HepG2 (cell line): ENCODE data around the gene NTN5. TPM values are rescaled to one million over a fixed set of nuclear protein-coding genes. Genes with fewer than 3 reads are reported as not detected.

Experiments used
- FOXO1 ChIP-seq: sonication (generic); formaldehyde crosslinking; IDR thresholded peaks from 2 replicates; pipeline ENCODE4 v1.4.0; 2020; ENCODE audit warnings: missing genetic modification reagents
- GATAD1 ChIP-seq: IDR thresholded peaks from 2 replicates; pipeline ENCODE4 v1.6.1; 2016; ENCODE audit warnings: missing genetic modification reagents, missing compliant biosample characterization
- HCFC1 ChIP-seq: fragments of 150-350 bp; IDR thresholded peaks from 2 replicates; pipeline ENCODE4 v1.6.1; 2014; ENCODE audit warnings: low read depth, low read length
- HMGXB3 ChIP-seq: sonication (generic); formaldehyde crosslinking; IDR thresholded peaks from 2 replicates; pipeline ENCODE4 v1.4.0; 2020; ENCODE audit warnings: missing genetic modification reagents, borderline replicate concordance
- HMGXB4 ChIP-seq, 2 experiments: sonication (generic) in 1 of 2; formaldehyde crosslinking in 1 of 2; IDR thresholded peaks; 2 replicates each; pipeline versions ENCODE4 v1.4.0 to v1.6.1; 2018 to 2020; ENCODE audit warnings: missing genetic modification reagents in 2 of 2, borderline replicate concordance in 1 of 2, low read depth in 1 of 2, mild to moderate bottlenecking in 1 of 2, missing biosample characterization in 1 of 2
- LCORL ChIP-seq, 2 experiments: fragments of 450-650 bp in 1 of 2; sonication (generic) in 1 of 2; formaldehyde crosslinking in 1 of 2; IDR thresholded peaks; 2 replicates each; pipeline versions ENCODE4 v1.5.0 to v1.6.1; 2017 to 2020; ENCODE audit warnings: antibody characterized with exemption in 1 of 2, missing genetic modification reagents in 1 of 2
- MATR3 ChIP-seq: sonication (generic); formaldehyde crosslinking; IDR thresholded peaks from 2 replicates; pipeline ENCODE4 v1.4.0; 2020; ENCODE audit warnings: missing genetic modification reagents
- NCOR1 ChIP-seq: fragments of 200-600 bp; sonication (generic); IDR thresholded peaks from 2 replicates; pipeline ENCODE4 v1.7.0; 2017; ENCODE audit warnings: antibody characterized with exemption, low read length, borderline replicate concordance
- NONO ChIP-seq, 2 experiments: fragments of 450-650 bp in 1 of 2; sonication (generic) in 1 of 2; formaldehyde crosslinking in 1 of 2; IDR thresholded peaks in 1 of 2; conservative IDR thresholded peaks in 1 of 2; 2 replicates each; pipeline versions ENCODE4 v1.6.1 to v1.8.0; 2017 to 2022; ENCODE audit warnings: mild to moderate bottlenecking in 1 of 2, missing genetic modification reagents in 1 of 2, moderate library complexity in 1 of 2
- PAF1 ChIP-seq: IDR thresholded peaks from 2 replicates; pipeline ENCODE4 v1.6.1; 2016; ENCODE audit warnings: missing genetic modification reagents, missing compliant biosample characterization
- PBX3 ChIP-seq: sonication (generic); formaldehyde crosslinking; IDR thresholded peaks from 2 replicates; pipeline ENCODE4 v1.8.1; 2023; ENCODE audit warnings: missing genetic modification reagents, inconsistent platforms, borderline replicate concordance
- POLR2AphosphoS5 ChIP-seq: IDR thresholded peaks from 2 replicates; pipeline ENCODE4 v1.6.1; 2012; ENCODE audit warnings: low read depth, low read length
- RAD21 ChIP-seq: fragments of 450-650 bp; formaldehyde crosslinking; IDR thresholded peaks from 2 replicates; pipeline ENCODE4 v1.5.0; 2020; ENCODE audit warnings: mild to moderate bottlenecking
- RCOR2 ChIP-seq: IDR thresholded peaks from 2 replicates; pipeline ENCODE4 v1.6.1; 2016; ENCODE audit warnings: missing biosample characterization, missing genetic modification reagents
- ZNF235 ChIP-seq: sonication (generic); formaldehyde crosslinking; IDR thresholded peaks from 2 replicates; pipeline ENCODE4 v1.8.1; 2023; ENCODE audit warnings: mild to moderate bottlenecking, missing genetic modification reagents, borderline replicate concordance
- ZNF251 ChIP-seq: sonication (generic); formaldehyde crosslinking; IDR thresholded peaks from 2 replicates; pipeline ENCODE4 v1.9.0; 2021; ENCODE audit warnings: mild to moderate bottlenecking, missing genetic modification reagents
- ZNF619 ChIP-seq: sonication (generic); formaldehyde crosslinking; IDR thresholded peaks from 2 replicates; pipeline ENCODE4 v1.4.0; 2020; ENCODE audit warnings: mild to moderate bottlenecking, missing genetic modification reagents
- ZNF839 ChIP-seq: sonication (generic); formaldehyde crosslinking; IDR thresholded peaks from 2 replicates; pipeline ENCODE4 v1.4.0; 2020; ENCODE audit warnings: missing genetic modification reagents, mild to moderate bottlenecking, borderline replicate concordance
- ZSCAN9 ChIP-seq: IDR thresholded peaks from 2 replicates; pipeline ENCODE4 v1.6.1; 2016; ENCODE audit warnings: borderline replicate concordance
- polyA plus RNA-seq, 8 experiments: library from polyadenylated mRNA; depleted of rRNA in 3 of 8; stranded (reverse) in 7 of 8; unstranded in 1 of 8; fragments of >200 nt; fragmentation: Illumina TruSeq in 4 of 8; extraction: Trizol in 4 of 8; gene quantifications; 2 replicates each; pipeline versions ENCODE4 v1.2.1 to v1.2.3, GENCODE V29; 2011 to 2016; ENCODE audit warnings: low read depth in 4 of 8, missing spikeins in 1 of 8, mixed read lengths in 1 of 8; ENCODE audit not compliant: insufficient read depth in 1 of 8
- total RNA-seq, 5 experiments: library from RNA; depleted of rRNA; stranded (reverse); fragments of >200 nt; fragmentation: Illumina TruSeq; extraction: Trizol; gene quantifications; 2 replicates each; pipeline ENCODE4 v1.2.3, GENCODE V29; 2016; ENCODE audit warnings: low read depth in 1 of 5
- TF ChIP-seq, protein P1 (sequence below): sonication (generic); formaldehyde crosslinking; IDR thresholded peaks from 2 replicates; pipeline ENCODE4 v1.4.0; 2020; ENCODE audit warnings: low read depth, mild to moderate bottlenecking, missing genetic modification reagents

NTN5 gene
- total and polyA plus RNA-seq, 2 of the 13 experiments (the other 11 are each of a cell fraction or from before 2014, with no cell fraction given) = 0.05 TPM; not detected in 1

- TF ChIP-seq HCFC1 = no peak
- TF ChIP-seq, protein P1, sequence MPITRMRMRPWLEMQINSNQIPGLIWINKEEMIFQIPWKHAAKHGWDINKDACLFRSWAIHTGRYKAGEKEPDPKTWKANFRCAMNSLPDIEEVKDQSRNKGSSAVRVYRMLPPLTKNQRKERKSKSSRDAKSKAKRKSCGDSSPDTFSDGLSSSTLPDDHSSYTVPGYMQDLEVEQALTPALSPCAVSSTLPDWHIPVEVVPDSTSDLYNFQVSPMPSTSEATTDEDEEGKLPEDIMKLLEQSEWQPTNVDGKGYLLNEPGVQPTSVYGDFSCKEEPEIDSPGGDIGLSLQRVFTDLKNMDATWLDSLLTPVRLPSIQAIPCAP (CRISPR knock-in tag) = no peak
- no peak for TF ChIP-seq ZNF619
- no peak for TF ChIP-seq ZNF839
- no peak for TF ChIP-seq ZNF235 (CRISPR knock-in tag)
- TF ChIP-seq POLR2AphosphoS5 = no peak
- no peak for TF ChIP-seq NONO (IDR thresholded peaks at IDR 0.05)
- peak; percentile 73 for TF ChIP-seq NONO (CRISPR knock-in tag; conservative IDR thresholded peaks at IDR 0.05)
- TF ChIP-seq PBX3 (CRISPR knock-in tag) = no peak
- no peak for TF ChIP-seq HMGXB3 (CRISPR knock-in tag)
- peak; percentile 53 to 70; a peak in 1 of 4 replicates for TF ChIP-seq HMGXB4 (CRISPR knock-in tag; IDR thresholded peaks at IDR 0.05; ENCODE audit: borderline replicate concordance in 1 of 2, low read depth in 1 of 2)
- no peak for TF ChIP-seq MATR3
- TF ChIP-seq FOXO1 (CRISPR knock-in tag) = no peak
- no peak for TF ChIP-seq ZNF251 (CRISPR knock-in tag)
- peak; percentile 51; the same call in 1 of the 2 replicates for TF ChIP-seq GATAD1 (CRISPR knock-in tag)
- no peak for TF ChIP-seq LCORL (IDR thresholded peaks at IDR 0.05)
- no peak for TF ChIP-seq LCORL (CRISPR knock-in tag; IDR thresholded peaks at IDR 0.05)
- no peak for TF ChIP-seq PAF1 (CRISPR knock-in tag)
- no peak for TF ChIP-seq NCOR1
- TF ChIP-seq RAD21 (CRISPR knock-in tag) = peak; percentile 88
- no peak for TF ChIP-seq ZSCAN9 (CRISPR knock-in tag)
- 0 out of 2 replicates have a peak, but pooled peaks have one; percentile 32 for TF ChIP-seq RCOR2 (CRISPR knock-in tag)
These were observed 26.7 kb downstream of the NTN5 start, which contains the start of gene CA11 (continued) for GRCh38 chr19:48646001-48646721.
